Upper lobe of left lung (tissue), 6 donors: Measurements from ENCODE around the gene VEGFC. TPM values are rescaled to one million over a fixed set of nuclear protein-coding genes. Genes with fewer than 3 reads are reported as not detected.

Source experiments
- ATAC-seq, 2 donors: fragments of 200-7000 bp; cut with Tn5 transposase; one replicate each; pipeline ENCODE4 v1.9.1; 2022; ENCODE audit warnings: mild to moderate bottlenecking in 2 of 2, moderate library complexity in 2 of 2; ENCODE audit not compliant: low FRiP score in 2 of 2
- DNase-seq, 2 donors: peaks; one replicate each; pipeline ENCODE4 v3.0.0-alpha.2; 2019 to 2020
- H3K27ac ChIP-seq, 4 donors: fragments of 200-600 bp; sonication (generic); one replicate each; pipeline ENCODE4 v1.5.1; 2016 to 2019
- H3K27me3 ChIP-seq, 4 donors: fragments of 200-600 bp; sonication (generic); one replicate each; pipeline ENCODE4 v1.5.1; 2017 to 2019
- H3K36me3 ChIP-seq, 4 donors: fragments of 200-600 bp; sonication (generic); one replicate each; pipeline ENCODE4 v1.5.1; 2016 to 2019
- H3K4me1 ChIP-seq, 4 donors: fragments of 200-600 bp; sonication (generic); one replicate each; pipeline ENCODE4 v1.5.1; 2018 to 2019
- H3K4me3 ChIP-seq, 4 donors: fragments of 200-600 bp; sonication (generic); one replicate each; pipeline ENCODE4 v1.5.1; 2017 to 2019; ENCODE audit warnings: mild to moderate bottlenecking in 2 of 4, moderate library complexity in 1 of 4
- H3K9me3 ChIP-seq, 4 donors: fragments of 200-600 bp; sonication (generic); one replicate each; pipeline ENCODE4 v1.5.1; 2018 to 2019
- EP300 ChIP-seq, 4 donors: sonication (generic); formaldehyde crosslinking; IDR thresholded peaks; one replicate each; pipeline ENCODE4 v1.5.1; 2017; ENCODE audit warnings: antibody characterized with exemption in 4 of 4, control low read depth in 2 of 4
- POLR2A ChIP-seq, 4 donors: fragments of 450-650 bp; IDR thresholded peaks; one replicate each; pipeline ENCODE4 v1.5.1; 2016 to 2017; ENCODE audit warnings: antibody characterized with exemption in 4 of 4, mild to moderate bottlenecking in 2 of 4
- POLR2AphosphoS5 ChIP-seq, 2 donors: sonication (generic); formaldehyde crosslinking; IDR thresholded peaks; one replicate each; pipeline ENCODE4 v1.5.1; 2017; ENCODE audit warnings: antibody characterized with exemption in 2 of 2
- WGBS, 2 donors: methylation state at CpG; one replicate each; pipeline ENCODE4 v1.1.5; 2017 to 2018; 5-methylcytosine and 5-hydroxymethylcytosine counted together
- total RNA-seq, 6 donors: library from RNA; depleted of rRNA in 4 of 6; stranded (reverse); fragments of >200 nt in 4 of 6; gene quantifications; one replicate each; pipeline versions ENCODE4 v1.1.0 to v1.2.1, GENCODE V29; 2016 to 2021
- TF ChIP-seq, protein P1 (sequence below), 6 experiments: fragments of 450-650 bp in 4 of 6; fragments of 200-600 bp in 2 of 6; sonication (generic) in 2 of 6; IDR thresholded peaks; one replicate each; pipeline ENCODE4 v1.5.1; 2016 to 2019; ENCODE audit warnings: antibody characterized with exemption in 6 of 6
- donor health status: DM: no; HTN: no; CAD: no; lungs with moderate emphysema.
- donor health status: DM: no; HTN: yes; CAD: no; lungs with severe emphysema.

Gene VEGFC
- total RNA-seq, 6 donors from 2014 or later, result 5.1 to 13.7 (median 7.5) TPM

DNA sequence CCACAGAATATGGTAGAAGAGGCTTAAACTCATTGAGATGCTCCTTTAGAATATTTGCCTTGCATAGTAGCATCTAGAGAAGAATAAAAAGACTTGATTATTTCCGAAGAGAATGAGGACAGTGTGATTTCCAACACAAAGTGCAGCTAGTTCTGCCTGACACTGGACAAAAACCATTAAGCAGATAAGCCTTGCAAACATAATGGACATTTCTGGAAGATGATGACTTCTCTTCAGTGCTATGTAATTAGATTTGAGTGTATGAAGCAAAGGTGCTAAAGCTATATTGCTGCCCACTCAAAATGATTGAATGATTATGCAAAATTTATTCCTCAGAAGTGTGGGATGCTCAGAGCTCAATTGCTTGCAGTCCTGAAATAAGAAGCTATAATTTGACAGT lies 156.4 kb downstream of the VEGFC start:
- H3K4me1 ChIP-seq, result no peaks in the 10 kb centered on the region
- no peak for DNase-seq
- ATAC-seq, result no peak
- no peaks in the 10 kb centered on the region for H3K9me3 ChIP-seq
- no peaks in the 10 kb centered on the region for H3K36me3 ChIP-seq
- TF ChIP-seq EP300 (IDR thresholded peaks at IDR 0.05) (no peak), POLR2AphosphoS5 (IDR thresholded peaks at IDR 0.05) (no peak), POLR2A (IDR thresholded peaks at IDR 0.05) (no peak)
- TF ChIP-seq, protein P1, sequence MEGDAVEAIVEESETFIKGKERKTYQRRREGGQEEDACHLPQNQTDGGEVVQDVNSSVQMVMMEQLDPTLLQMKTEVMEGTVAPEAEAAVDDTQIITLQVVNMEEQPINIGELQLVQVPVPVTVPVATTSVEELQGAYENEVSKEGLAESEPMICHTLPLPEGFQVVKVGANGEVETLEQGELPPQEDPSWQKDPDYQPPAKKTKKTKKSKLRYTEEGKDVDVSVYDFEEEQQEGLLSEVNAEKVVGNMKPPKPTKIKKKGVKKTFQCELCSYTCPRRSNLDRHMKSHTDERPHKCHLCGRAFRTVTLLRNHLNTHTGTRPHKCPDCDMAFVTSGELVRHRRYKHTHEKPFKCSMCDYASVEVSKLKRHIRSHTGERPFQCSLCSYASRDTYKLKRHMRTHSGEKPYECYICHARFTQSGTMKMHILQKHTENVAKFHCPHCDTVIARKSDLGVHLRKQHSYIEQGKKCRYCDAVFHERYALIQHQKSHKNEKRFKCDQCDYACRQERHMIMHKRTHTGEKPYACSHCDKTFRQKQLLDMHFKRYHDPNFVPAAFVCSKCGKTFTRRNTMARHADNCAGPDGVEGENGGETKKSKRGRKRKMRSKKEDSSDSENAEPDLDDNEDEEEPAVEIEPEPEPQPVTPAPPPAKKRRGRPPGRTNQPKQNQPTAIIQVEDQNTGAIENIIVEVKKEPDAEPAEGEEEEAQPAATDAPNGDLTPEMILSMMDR (IDR thresholded peaks at IDR 0.05), result no peak
- H3K4me3 ChIP-seq, result no peak overlapping the region
- no peaks in the 10 kb centered on the region for H3K27me3 ChIP-seq
- WGBS, 2 donors, result 73 to 81% methylated on average over 1 of the region's 1 CpG
- no peak overlapping the region for H3K27ac ChIP-seq

DNA sequence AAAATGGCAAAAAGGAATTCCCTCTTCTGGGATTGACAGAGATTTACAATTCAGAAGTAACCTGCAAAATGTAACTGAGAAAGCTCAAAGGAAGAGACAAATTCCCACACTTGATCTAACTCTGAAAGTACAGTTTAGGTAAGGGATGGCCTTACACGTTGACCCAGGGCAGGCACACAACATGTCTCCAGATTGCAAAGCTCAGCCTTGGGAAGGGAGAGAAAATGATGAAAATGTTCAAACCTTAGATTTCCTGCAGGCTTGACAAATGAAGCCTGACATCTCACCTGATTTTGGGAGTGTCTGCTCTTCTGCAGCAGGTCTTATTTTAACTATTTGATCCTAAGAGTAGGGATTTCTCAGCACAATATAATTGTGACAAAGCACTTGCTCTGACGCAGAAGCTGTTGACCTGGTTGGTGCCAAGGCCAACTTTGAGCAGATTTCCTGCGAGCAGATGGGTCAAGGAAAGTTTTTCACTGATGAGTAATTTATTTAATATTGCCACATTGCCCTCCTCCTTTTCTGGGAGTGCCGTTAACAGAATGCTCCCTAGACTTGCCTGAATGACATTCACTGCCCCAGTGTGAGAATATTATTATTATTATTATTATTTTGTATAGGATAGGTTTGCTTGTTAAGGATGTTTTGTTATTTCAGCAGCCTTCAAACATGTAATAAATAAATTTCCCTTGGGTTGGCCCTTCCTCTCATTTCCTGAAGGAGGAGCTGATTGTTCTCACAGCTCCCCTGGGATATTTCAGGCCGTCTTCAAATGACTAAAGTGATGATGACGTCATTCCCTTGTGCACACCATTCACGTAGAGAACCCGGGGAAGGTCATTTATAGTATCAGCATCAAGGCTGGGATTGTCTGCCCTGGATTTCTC lies 157.1 kb downstream of the VEGFC start:
- TF ChIP-seq, protein P1 (IDR thresholded peaks at IDR 0.05), result no peak
- TF ChIP-seq EP300 (IDR thresholded peaks at IDR 0.05) (no peak), POLR2A (IDR thresholded peaks at IDR 0.05) (no peak), POLR2AphosphoS5 (IDR thresholded peaks at IDR 0.05) (no peak)
- 45 to 48% methylated on average over 8 of the region's 8 CpGs for WGBS, 2 donors

More for the DNA sequence above, 157.1 kb downstream of the VEGFC start:
- Histone ChIP-seq H3K4me3 (no peak overlapping the region), H3K4me1 (no peaks in the 10 kb centered on the region), H3K27ac (no peak overlapping the region), H3K36me3 (no peaks in the 10 kb centered on the region), H3K27me3 (no peaks in the 10 kb centered on the region), H3K9me3 (no peaks in the 10 kb centered on the region)
- ATAC-seq (no peak), DNase-seq (no peak)
